WI38 (cell line): ENCODE data around the gene GART.
"Not testable (repeated sequence)": the region's sequence is repeated elsewhere in the genome, so short reads cannot be mapped to it uniquely, and the experiment has no call there.

ENCODE experiments used
- H3K4me3 ChIP-seq: 2 replicates; pipeline ENCODE4 v1.5.1; 2011; ENCODE audit warnings: low read depth, mild to moderate bottlenecking, control low read depth, low read length
- CTCF ChIP-seq: IDR thresholded peaks from 2 replicates; pipeline ENCODE4 v1.5.1; 2012; ENCODE audit warnings: low read depth, mild to moderate bottlenecking, control low read depth, low read length

GART gene

GRCh38 chr21:33578214-33578613 lies 36.3 kb upstream of the GART start:
- no peak overlapping the region for H3K4me3 ChIP-seq
- no peak for TF ChIP-seq CTCF

GRCh38 chr21:33576741-33577141 lies 34.8 kb upstream of the GART start:
- not testable (repeated sequence) for H3K4me3 ChIP-seq

GRCh38 chr21:33572350-33572749 lies 30.4 kb upstream of the GART start:
- no peak for TF ChIP-seq CTCF
- H3K4me3 ChIP-seq: no peak overlapping the region

GRCh38 chr21:33569991-33570390 lies 28.1 kb upstream of the GART start:
- no peak overlapping the region for H3K4me3 ChIP-seq
- no peak for TF ChIP-seq CTCF

- no peak overlapping the region for H3K4me3 ChIP-seq
- no peak for TF ChIP-seq CTCF
Observed at GRCh38 chr21:33568448-33568847, 26.5 kb upstream of the GART start.

GRCh38 chr21:33567914-33568313 lies 26.0 kb upstream of the GART start:
- TF ChIP-seq CTCF: no peak
- no peak overlapping the region for H3K4me3 ChIP-seq

- H3K4me3 ChIP-seq: no peak overlapping the region
- no peak for TF ChIP-seq CTCF
Observed at GRCh38 chr21:33566514-33566913, 24.6 kb upstream of the GART start.

GRCh38 chr21:33562389-33562788 lies 20.5 kb upstream of the GART start:
- no peak for TF ChIP-seq CTCF

More at GRCh38 chr21:33562389-33562788, 20.5 kb upstream of the GART start:
- no peak overlapping the region for H3K4me3 ChIP-seq
